Activated naive CD4-positive, alpha-beta T cell treated with anti-CD3 and anti-CD28 coated beads, Interleukin-2, amount 10 ng/mL, durations not matched to agents 7 days and 5 days (primary cell): ENCODE data around the gene MITF.

ENCODE experiments used
- CTCF ChIA-PET: fragments of 350-600 bp; sonication (Branson Sonifier 250); formaldehyde crosslinking; loops from one replicate; lab custom pipeline; 2021; ENCODE audit warnings: antibody characterized with exemption; lab: Charles Lee
- DNase-seq: peaks from one replicate; pipeline ENCODE4 v3.0.0-alpha.2; 2020
- H3K27ac Mint-ChIP-seq: one replicate; pipeline ENCODE4 v1.8.0; 2021; ENCODE audit warnings: mild to moderate bottlenecking, moderate library complexity, mixed read lengths
- H3K27me3 Mint-ChIP-seq: one replicate; pipeline ENCODE4 v1.8.0; 2021; ENCODE audit warnings: mild to moderate bottlenecking, mixed read lengths
- H3K36me3 Mint-ChIP-seq: one replicate; pipeline ENCODE4 v1.8.0; 2021; ENCODE audit warnings: mixed read lengths
- H3K4me1 Mint-ChIP-seq: one replicate; pipeline ENCODE4 v1.8.0; 2021; ENCODE audit warnings: mixed read lengths
- H3K4me3 Mint-ChIP-seq: one replicate; pipeline ENCODE4 v1.8.0; 2021; ENCODE audit warnings: mild to moderate bottlenecking, moderate library complexity, mixed read lengths
- H3K9me3 Mint-ChIP-seq: one replicate; pipeline ENCODE4 v1.8.0; 2021; ENCODE audit warnings: mixed read lengths

MITF gene

DNA sequence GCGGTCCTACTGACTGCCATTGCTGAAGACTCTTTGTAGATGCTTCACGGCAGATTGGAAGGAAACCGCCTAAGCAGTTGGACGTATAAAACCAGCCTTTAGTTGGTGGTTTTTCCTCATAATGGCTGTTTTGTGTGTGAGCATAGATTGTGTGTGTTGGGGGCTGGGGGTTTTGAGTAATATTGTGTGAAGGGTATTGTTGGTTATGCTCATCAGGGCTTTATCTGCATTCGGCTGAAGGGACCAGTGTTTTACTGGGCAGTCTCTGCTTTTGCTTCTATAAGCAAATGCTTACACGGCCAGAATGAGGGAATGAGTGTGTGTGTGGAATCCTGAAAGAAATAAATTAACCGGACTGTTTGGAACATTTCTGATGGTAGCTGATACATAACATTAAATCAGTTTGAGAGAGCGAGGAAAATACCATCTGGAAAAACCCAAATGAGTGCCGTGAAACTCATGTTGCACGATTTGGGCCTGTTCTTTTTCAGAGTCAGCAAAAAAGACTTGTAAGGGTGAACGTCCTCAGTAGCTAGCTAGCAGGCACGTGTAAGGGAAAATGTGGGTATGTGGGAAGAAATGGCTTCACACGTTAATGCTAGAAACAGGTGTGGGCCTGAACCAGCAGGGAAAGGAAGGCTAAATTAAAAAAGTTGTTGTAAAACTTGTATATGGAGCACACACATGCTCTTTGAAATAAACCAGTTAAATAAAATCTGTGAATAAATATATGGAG is 1.9 kb downstream of the MITF start:
- CTCF ChIA-PET: no interaction called here
- H3K4me1 Mint-ChIP-seq: no peaks in the 10 kb centered on the region
- no peak overlapping the region for H3K27ac Mint-ChIP-seq
- H3K4me3 Mint-ChIP-seq: no peak overlapping the region
- DNase-seq: no peak
- H3K27me3 Mint-ChIP-seq: peaks cover 53% of the 10 kb centered on the region
- no peaks in the 10 kb centered on the region for H3K36me3 Mint-ChIP-seq
- no peaks in the 10 kb centered on the region for H3K9me3 Mint-ChIP-seq

DNA sequence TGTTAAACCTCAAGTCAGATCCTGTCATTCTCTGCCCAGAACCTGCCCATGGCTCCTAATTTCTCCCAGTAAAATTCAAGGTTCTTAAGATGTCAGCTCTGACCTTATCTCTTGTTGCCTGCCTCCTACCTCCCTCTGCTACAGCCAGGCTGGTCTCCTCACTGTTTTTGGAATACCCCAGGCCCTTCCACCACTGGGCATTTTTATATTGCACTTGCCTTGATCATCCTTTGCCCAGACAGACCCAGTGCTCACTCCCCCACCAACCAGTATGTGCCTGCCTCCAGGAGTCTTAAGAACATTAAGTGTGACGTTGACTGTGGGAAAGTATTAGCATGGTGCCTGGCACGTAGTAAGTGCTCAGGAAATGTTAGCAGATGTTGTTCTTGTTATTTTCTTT is 3.1 kb downstream of the MITF start:
- no peaks in the 10 kb centered on the region for H3K4me1 Mint-ChIP-seq
- CTCF ChIA-PET: no interaction called here
- H3K27me3 Mint-ChIP-seq: peaks cover 45% of the 10 kb centered on the region

DNA sequence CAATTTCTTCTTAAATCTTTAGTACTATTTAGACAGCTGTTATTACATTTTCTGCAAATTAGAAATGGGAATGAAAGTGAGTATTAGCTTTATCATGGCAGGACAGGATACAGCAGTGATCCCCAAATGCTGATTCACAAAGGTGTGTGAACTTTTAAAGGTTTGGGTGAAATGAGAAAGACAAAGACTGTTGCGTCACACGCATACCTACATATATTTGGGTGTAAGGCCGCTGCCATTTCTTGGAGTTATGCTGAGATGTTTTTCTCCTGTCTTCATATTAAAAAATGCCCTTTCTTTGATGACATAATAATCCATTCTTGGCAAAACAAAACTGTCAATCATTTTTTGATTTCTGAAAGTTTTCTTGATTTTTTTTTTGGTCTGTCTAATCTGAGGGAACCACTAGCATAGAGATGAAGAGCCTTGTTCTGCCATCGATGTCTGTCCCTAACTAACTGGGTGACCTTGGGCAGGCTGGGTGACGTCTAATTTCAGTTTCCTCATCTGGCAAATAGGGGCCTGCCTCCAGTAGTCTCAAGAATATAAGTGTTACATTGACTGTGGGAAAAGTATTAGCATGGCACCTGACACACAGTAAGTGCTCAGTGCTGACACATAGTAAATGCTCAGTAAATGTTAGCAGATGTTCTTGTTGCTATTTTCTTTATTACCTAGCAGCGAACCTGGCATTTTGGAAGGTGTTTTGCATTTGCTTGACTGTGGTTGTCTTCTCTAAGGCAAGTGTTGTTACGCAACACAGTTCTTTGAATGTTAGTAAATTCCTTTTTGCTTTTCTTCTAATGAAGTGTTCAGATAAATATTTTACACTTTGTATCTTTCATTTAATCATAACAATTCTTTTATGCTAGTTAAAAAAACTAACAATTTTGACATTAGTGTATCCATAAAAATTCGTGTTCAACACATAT is 5.0 kb downstream of the MITF start:
- DNase-seq: no peak
- Mint-ChIP-seq H3K4me3 (no peak overlapping the region), H3K4me1 (no peaks in the 10 kb centered on the region), H3K27ac (no peak overlapping the region), H3K36me3 (no peaks in the 10 kb centered on the region), H3K27me3 (peaks cover 28% of the 10 kb centered on the region), H3K9me3 (no peaks in the 10 kb centered on the region)
- CTCF ChIA-PET: no interaction called here

More for the DNA sequence above, 3.1 kb downstream of the MITF start:
- Mint-ChIP-seq H3K27ac (no peak overlapping the region), H3K9me3 (no peaks in the 10 kb centered on the region), H3K36me3 (no peaks in the 10 kb centered on the region), H3K4me3 (no peak overlapping the region)
- DNase-seq: no peak

DNA sequence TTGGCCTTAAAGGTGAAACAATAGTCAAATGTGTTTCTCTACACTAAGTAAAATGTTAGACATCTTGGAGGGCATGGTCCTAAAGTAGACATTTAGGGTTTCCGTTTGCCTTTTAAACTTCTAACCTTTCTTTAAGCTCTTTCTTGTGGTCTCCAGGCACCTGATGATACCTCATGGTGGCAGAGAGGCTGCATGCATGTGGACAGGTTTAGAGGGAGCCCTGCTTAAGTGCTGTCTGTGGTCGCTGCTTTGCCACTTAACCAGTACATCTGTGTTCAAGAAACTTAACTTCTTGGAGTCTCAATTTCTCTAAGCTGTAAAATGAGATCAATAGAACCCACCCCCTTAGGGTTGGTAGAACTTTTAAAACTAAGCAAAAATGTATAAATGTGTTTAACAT is 6.2 kb downstream of the MITF start:
- Mint-ChIP-seq H3K4me3 (no peak overlapping the region), H3K36me3 (no peaks in the 10 kb centered on the region)
- no peak for DNase-seq

DNA sequence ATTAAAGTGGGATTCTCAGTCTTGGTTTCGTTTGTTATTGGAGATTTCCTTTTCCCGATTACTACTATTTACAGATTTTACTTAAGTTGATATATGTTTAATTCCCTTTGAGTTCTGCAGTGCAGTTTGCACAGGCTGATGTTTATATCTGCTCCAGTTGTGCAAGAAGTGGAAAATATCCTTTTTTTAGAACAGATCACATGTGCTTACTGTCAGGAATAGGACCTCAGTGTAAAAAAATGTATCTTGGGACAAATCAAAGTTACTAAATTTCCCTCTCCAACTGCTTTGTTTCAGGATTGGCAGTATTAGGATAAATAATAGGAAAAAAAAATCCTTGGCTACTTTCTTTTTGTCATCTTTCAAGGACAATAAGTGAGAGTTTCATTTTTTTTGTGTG is 6.9 kb downstream of the MITF start:
- Mint-ChIP-seq H3K36me3 (no peaks in the 10 kb centered on the region), H3K4me1 (no peaks in the 10 kb centered on the region), H3K27me3 (peaks cover 10% of the 10 kb centered on the region), H3K27ac (no peak overlapping the region), H3K9me3 (no peaks in the 10 kb centered on the region), H3K4me3 (no peak overlapping the region)
- no peak for DNase-seq
- CTCF ChIA-PET: no interaction called here

More for the DNA sequence above, 6.2 kb downstream of the MITF start:
- H3K9me3 Mint-ChIP-seq: no peaks in the 10 kb centered on the region
- no peaks in the 10 kb centered on the region for H3K4me1 Mint-ChIP-seq
- H3K27ac Mint-ChIP-seq: no peak overlapping the region
- peaks cover 16% of the 10 kb centered on the region for H3K27me3 Mint-ChIP-seq
- CTCF ChIA-PET: no interaction called here

DNA sequence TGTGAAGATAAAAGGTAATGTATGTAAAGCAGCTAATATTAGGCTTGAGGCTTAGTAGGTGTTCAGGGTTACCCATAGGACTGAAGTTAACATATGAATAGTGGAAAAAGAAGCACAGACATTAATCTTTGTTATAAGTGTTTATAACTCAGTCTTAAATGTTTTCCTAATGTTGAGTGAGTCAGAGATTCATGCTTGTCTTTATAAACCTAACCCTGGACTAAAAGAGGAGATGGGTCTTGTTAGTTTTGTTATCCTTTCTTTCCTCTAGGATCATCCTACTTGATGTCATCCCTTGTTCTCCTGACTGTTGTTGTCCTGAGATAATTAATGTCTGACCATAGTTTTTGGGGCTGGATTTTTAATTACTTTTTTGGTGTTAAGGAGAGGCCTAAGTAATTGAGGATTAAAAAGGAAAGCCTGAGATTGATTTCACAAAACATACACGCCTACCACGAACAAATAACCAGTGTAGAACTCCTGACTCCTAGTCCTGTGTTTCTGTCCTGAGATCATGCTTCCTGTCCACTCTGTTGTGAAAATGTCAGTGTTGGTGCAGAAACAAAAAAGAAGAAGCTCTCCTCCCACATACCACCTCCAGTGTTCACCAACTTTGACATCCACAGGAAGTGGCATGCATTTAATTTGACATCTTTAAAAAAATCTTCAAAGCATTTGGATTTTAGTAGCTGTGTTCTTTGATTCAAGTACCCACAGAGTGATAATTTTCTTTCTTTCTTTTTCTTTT is 8.4 kb downstream of the MITF start:
- Mint-ChIP-seq H3K4me1 (no peaks in the 10 kb centered on the region), H3K27me3 (no peaks in the 10 kb centered on the region), H3K27ac (no peak overlapping the region), H3K36me3 (no peaks in the 10 kb centered on the region), H3K9me3 (peaks cover 3% of the 10 kb centered on the region), H3K4me3 (no peak overlapping the region)
- CTCF ChIA-PET: no interaction called here
- DNase-seq: no peak

DNA sequence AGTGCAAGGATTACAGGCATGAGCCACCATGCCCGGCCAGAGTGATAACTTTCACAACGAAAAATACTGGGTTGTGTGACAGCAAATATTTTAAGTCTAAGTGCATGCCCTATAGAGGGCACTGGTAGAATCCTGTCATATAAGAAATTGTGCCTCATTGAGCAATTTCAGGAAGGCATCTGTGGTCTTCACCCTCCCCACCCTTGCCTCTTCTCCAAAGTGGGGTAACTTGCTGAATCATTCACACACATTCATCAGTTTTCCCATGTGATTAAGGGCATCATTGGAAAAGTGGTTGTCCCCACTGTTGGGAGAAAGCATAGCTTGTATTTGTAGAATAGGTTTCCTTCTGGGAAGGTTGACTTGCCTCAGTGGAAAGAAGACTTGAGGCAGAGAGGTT is 9.2 kb downstream of the MITF start:
- H3K36me3 Mint-ChIP-seq: no peaks in the 10 kb centered on the region
- CTCF ChIA-PET: no interaction called here
- no peak for DNase-seq
- no peak overlapping the region for H3K4me3 Mint-ChIP-seq
- H3K27me3 Mint-ChIP-seq: no peaks in the 10 kb centered on the region
- H3K4me1 Mint-ChIP-seq: no peaks in the 10 kb centered on the region
- H3K9me3 Mint-ChIP-seq: peaks cover 3% of the 10 kb centered on the region
- no peak overlapping the region for H3K27ac Mint-ChIP-seq

DNA sequence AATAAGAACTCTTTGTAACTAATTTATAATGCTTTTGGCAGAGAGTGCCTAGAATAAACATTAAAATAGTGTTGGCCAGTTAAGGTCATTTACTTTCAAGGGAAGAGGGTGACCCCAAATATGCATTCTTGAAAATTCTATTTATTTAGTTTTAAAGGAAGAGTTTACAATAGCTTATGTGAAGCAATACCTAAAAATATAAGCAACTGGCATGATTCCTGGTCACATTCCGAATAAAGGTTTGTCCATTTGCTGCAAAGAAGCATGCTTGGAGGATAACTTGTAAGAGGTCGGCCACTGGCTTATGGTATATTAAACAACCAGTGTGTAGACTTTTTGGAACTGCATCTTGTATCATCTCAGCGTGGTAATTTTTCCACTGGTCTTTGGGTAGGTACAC is 10.2 kb downstream of the MITF start:
- Mint-ChIP-seq H3K4me1 (no peaks in the 10 kb centered on the region), H3K27me3 (no peaks in the 10 kb centered on the region), H3K4me3 (no peak overlapping the region), H3K9me3 (peaks cover 3% of the 10 kb centered on the region), H3K36me3 (no peaks in the 10 kb centered on the region), H3K27ac (no peak overlapping the region)
- no peak for DNase-seq
- CTCF ChIA-PET: no interaction called here

DNA sequence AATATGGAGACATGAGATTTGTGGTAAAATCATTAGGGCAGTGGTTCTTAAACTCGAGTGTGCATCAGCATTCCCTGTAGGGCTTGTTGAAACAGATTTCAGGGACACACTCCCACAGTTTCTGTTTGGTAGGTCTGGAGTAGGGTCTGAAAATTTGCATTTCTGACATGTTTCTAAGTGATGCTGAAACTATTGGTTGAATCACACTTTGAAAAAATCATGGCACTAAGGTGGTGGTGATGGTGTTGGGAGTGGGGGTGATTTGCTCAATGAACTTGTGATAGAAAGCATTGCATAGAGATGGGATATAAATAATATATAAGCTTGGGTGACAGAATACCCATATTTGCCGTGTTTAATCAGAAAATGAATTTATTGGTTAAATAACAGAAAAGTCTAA is 11.3 kb downstream of the MITF start:
- Mint-ChIP-seq H3K27ac (no peak overlapping the region), H3K27me3 (no peaks in the 10 kb centered on the region), H3K9me3 (peaks cover 3% of the 10 kb centered on the region), H3K36me3 (no peaks in the 10 kb centered on the region), H3K4me3 (no peak overlapping the region), H3K4me1 (no peaks in the 10 kb centered on the region)
- no peak for DNase-seq
- CTCF ChIA-PET: no interaction called here

DNA sequence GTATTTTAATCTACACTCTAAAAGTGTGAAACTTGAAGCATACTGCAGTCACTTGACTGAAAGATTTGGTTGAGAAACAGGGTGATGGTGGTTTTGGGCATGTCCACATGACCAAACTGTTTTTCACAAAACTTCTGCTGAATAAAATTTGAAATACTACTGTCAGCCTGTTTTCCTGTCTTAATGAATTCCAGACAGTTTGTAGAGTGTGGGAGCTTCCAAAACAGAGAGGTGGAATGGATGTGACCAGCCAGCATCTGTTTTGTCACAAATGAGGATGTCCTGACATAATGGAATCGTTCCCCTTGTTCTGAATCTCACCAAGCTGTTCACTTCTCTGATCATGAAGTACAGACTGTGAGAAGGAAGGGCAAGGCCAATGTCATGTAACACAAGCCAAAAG is 11.8 kb downstream of the MITF start:
- H3K4me1 Mint-ChIP-seq: no peaks in the 10 kb centered on the region
- no peak overlapping the region for H3K27ac Mint-ChIP-seq
- peaks cover 3% of the 10 kb centered on the region for H3K9me3 Mint-ChIP-seq
- DNase-seq: no peak
- no peaks in the 10 kb centered on the region for H3K36me3 Mint-ChIP-seq
- H3K4me3 Mint-ChIP-seq: no peak overlapping the region
- H3K27me3 Mint-ChIP-seq: no peaks in the 10 kb centered on the region
- CTCF ChIA-PET: no interaction called here

DNA sequence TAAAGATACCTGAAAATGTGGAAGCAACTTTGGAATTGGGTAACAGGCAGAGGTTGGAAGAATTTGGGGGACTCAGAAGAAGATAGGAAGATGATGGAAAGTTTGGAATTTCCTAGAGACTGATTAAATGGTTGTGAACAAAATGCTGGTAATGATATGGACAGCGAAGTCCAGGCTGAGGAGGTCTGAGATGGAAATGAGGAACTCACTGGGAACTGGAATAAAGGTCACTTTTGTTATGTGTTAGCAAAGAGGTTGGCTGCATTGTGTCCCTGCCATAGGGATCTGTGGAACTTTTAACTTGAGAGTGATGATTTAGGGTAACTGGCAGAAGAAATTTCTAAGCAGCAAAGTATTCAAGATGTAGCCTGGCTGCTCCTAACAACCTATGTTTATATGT is 13.0 kb downstream of the MITF start:
- no peaks in the 10 kb centered on the region for H3K27me3 Mint-ChIP-seq
- CTCF ChIA-PET: no interaction called here
- no peak for DNase-seq

DNA sequence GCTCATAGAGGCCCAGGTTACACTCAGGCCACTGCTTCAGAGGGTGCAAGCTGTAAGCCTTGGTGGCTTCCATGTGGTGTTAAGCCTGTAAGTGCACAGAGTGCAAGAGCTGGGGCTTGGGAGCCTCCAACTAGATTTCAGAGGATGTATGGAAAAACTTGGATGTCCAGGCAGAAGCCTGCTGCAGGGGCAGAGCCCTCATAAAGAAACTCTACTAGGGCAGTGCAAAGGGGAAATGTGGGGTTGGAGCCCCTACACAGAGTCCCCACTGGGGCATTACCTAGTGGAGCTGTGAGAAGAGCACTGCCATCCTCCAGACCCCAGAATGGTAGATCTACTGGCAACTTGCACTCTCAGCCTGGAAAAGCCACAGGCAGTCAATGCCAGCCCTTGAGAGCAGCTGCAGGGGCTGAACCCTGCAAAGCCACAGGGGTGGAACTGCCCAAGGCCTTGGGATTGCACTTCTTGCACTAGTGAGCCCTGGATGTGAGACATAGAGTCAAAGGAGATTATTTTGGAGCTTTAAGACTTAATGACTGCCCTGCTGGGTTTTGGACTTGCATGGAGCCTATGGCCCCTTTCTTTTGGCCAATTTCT is 14.0 kb downstream of the MITF start:
- CTCF ChIA-PET: no interaction called here

More for the DNA sequence above, 13.0 kb downstream of the MITF start:
- no peaks in the 10 kb centered on the region for H3K4me1 Mint-ChIP-seq
- H3K36me3 Mint-ChIP-seq: no peaks in the 10 kb centered on the region
- H3K27ac Mint-ChIP-seq: no peak overlapping the region
- no peak overlapping the region for H3K4me3 Mint-ChIP-seq
- peaks cover 3% of the 10 kb centered on the region for H3K9me3 Mint-ChIP-seq

DNA sequence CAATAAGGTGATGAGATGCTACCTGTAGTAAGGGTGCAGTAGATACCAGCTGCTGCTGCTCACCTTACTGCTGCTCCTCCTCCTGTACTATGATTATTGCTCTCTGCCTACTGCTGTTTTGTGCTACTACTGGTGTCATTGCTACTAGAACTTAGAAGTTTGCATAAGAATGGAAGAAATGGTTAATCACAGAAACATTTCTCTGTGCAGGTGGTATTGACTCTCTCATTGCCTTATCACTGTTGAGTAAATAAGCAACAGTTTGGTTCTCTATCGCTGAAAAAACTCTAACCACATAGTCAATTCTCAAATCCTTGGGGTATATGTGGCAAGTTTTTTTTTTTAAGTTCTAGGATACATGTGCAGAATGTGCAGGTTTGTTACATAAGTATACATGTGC is 16.5 kb downstream of the MITF start:
- no peaks in the 10 kb centered on the region for H3K27me3 Mint-ChIP-seq
- no peaks in the 10 kb centered on the region for H3K4me1 Mint-ChIP-seq
- H3K9me3 Mint-ChIP-seq: peaks cover 3% of the 10 kb centered on the region
- no peak for DNase-seq
- H3K27ac Mint-ChIP-seq: no peak overlapping the region
- CTCF ChIA-PET: no interaction called here
- no peak overlapping the region for H3K4me3 Mint-ChIP-seq
- no peaks in the 10 kb centered on the region for H3K36me3 Mint-ChIP-seq

More for the DNA sequence above, 14.0 kb downstream of the MITF start:
- DNase-seq: no peak
- H3K27ac Mint-ChIP-seq: no peak overlapping the region
- H3K27me3 Mint-ChIP-seq: no peaks in the 10 kb centered on the region
- H3K4me3 Mint-ChIP-seq: no peak overlapping the region
- H3K36me3 Mint-ChIP-seq: no peaks in the 10 kb centered on the region
- H3K9me3 Mint-ChIP-seq: peaks cover 3% of the 10 kb centered on the region
- no peaks in the 10 kb centered on the region for H3K4me1 Mint-ChIP-seq
